Keratinocyte (primary cell): Measurements from ENCODE around the gene NRP2.

ENCODE experiments used
- CTCF ChIP-seq, 3 experiments: IDR thresholded peaks in 1 of 3; conservative IDR thresholded peaks in 1 of 3; optimal IDR thresholded peaks in 1 of 3; 2 replicates in 2 of 3; 3 replicates in 1 of 3; pipeline versions ENCODE3 to v1.5.1; 2011; ENCODE audit warnings: low read length in 3 of 3, mild to moderate bottlenecking in 3 of 3, moderate library complexity in 2 of 3, control low read depth in 1 of 3, inconsistent platforms in 1 of 3; ENCODE audit not compliant: insufficient read depth in 2 of 3; ENCODE audit errors: extremely low read depth in 1 of 3
- EZH2 ChIP-seq: IDR thresholded peaks from one replicate; pipeline ENCODE4 v1.6.1; 2012; ENCODE audit warnings: inconsistent platforms, mild to moderate bottlenecking, low read length, moderate library complexity

GRCh38 chr2:205811387-205811786 is 129.1 kb downstream of the NRP2 start:
- TF ChIP-seq EZH2 = no peak
- TF ChIP-seq CTCF (optimal IDR thresholded peaks at IDR 0.05 in 1 of 3, IDR thresholded peaks at IDR 0.05 in 1 of 3, conservative IDR thresholded peaks at IDR 0.05 in 1 of 3; ENCODE audit: extremely low read depth in 1 of 3, insufficient read depth in 2 of 3, low read length in 3 of 3) = no peak
